Muscle of leg (tissue), 11 donors: ENCODE measurements around the gene NUDT14. TPM values are rescaled to one million over a fixed set of nuclear protein-coding genes. Genes with fewer than 3 reads are reported as not detected.

Source experiments
- DNase-seq: peaks from one replicate; pipeline ENCODE4 v3.0.0; 2013
- H3K27ac ChIP-seq: one replicate; pipeline ENCODE4 v1.5.1; 2013; ENCODE audit warnings: mild to moderate bottlenecking, low read length, control low read depth
- H3K27me3 ChIP-seq: one replicate; pipeline ENCODE4 v1.6.1; 2013; ENCODE audit warnings: low read length; ENCODE audit not compliant: control insufficient read depth, insufficient read depth
- H3K36me3 ChIP-seq: one replicate; pipeline ENCODE4 v1.6.1; 2013; ENCODE audit warnings: low read length; ENCODE audit not compliant: control insufficient read depth, insufficient read depth
- H3K4me1 ChIP-seq: one replicate; pipeline ENCODE4 v1.6.1; 2013; ENCODE audit warnings: low read length; ENCODE audit not compliant: control insufficient read depth, insufficient read depth
- H3K4me3 ChIP-seq: one replicate; pipeline ENCODE4 v1.5.1; 2013; ENCODE audit warnings: low read length, control low read depth
- H3K9me3 ChIP-seq: replicated peaks from 2 replicates; pipeline ENCODE4 v1.6.1; 2013; ENCODE audit warnings: low read depth, low read length; ENCODE audit not compliant: control insufficient read depth
- WGBS: methylation state at CpG from one replicate; pipeline ENCODE4 v1.1.5; 2013; ENCODE audit warnings: missing lambda C conversion rate; ENCODE audit not compliant: insufficient coverage; 5-methylcytosine and 5-hydroxymethylcytosine counted together
- polyA plus RNA-seq, 8 donors: library from polyadenylated mRNA; unstranded; fragments of 120-200 nt; gene quantifications; one replicate each; pipeline versions ENCODE4 v1.2.1 to v1.2.3, GENCODE V29; 2013; ENCODE audit warnings: inconsistent platforms in 1 of 8, low replicate concordance in 1 of 8; ENCODE audit not compliant: insufficient read length in 8 of 8, insufficient read depth in 1 of 8
- total RNA-seq: library from RNA; stranded (reverse); fragments of 120-200 nt; gene quantifications from one replicate; pipeline ENCODE4 v1.2.4, GENCODE V29; 2013

NUDT14 gene
- total and polyA plus RNA-seq, 9 donors, result 10.5 to 22.8 (median 16.1) TPM

DNA sequence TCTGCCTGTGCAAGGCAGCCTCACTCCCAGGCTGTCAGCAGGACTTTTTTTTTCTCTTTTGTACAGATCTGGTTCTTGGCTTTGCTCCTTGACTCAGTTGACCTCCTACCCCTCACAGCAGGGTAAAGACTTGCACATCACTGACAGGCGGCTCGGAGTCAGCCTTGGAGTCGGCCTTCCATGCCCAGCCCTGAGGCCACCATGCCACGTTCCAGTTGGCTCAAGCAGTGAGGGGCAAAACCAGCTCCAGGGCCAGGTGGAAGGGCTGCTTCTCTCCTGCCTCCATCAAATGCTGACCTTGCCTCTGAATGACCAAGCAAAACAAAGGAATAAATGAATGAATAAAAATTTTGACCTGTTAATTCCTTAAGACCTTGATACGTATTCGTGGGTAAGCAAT, 40.1 kb downstream of the NUDT14 start:
- no peak overlapping the region for H3K27ac ChIP-seq
- no peak overlapping the region for H3K4me3 ChIP-seq
- H3K4me1 ChIP-seq, result no peaks in the 10 kb centered on the region
- no peak for DNase-seq
- WGBS, result 85% methylated on average over 4 of the region's 6 CpGs
- H3K36me3 ChIP-seq, result peaks cover 32% of the 10 kb centered on the region
- H3K9me3 ChIP-seq, result peaks cover 15% of the 10 kb centered on the region
- H3K27me3 ChIP-seq, result no peaks in the 10 kb centered on the region

DNA sequence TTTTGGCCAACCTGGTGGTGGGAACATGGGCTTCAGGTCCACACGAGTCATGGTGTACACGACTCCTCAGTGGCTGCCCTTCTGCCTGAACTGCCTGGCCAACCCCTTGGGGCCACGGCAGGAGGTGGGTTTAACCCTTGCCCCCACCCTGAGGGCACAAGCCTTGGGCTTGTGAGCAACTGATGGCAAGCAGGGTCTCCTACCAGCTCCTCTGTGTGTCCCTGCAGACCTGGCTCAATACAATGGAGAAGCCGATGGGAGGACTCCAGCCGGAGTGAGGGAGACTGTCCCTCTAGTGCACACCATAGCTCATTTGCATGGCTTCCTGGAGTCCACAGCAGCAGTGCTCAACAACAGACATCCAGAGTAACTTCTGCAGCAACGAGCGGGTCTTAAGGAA, 40.5 kb downstream of the NUDT14 start:
- no peak for DNase-seq
- Histone ChIP-seq H3K36me3 (peaks cover 30% of the 10 kb centered on the region), H3K27ac (no peak overlapping the region), H3K9me3 (peaks cover 15% of the 10 kb centered on the region), H3K4me3 (no peak overlapping the region), H3K27me3 (no peaks in the 10 kb centered on the region), H3K4me1 (no peaks in the 10 kb centered on the region)
- 89% methylated on average over 6 of the region's 7 CpGs for WGBS

DNA sequence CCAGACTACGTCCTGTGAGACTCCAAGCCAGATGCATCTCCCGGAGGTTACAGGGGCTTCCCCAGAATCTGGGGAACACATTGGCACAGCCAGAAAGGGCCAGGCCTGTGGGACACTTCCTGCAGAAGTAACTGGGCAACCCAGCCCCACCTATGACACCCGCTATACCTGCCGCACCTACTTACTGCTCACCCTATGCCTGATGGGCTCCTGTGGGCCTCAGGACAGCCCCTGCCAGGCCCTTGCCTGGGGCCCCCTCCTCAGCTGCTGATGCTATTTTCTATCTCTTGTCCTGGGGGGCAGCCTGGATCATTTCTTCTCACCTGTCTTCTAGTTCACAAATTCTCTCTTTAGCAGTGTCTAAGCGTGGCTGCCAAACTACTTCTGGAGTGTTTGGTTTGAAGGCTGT, 41.3 kb downstream of the NUDT14 start:
- no peak for DNase-seq
- no peaks in the 10 kb centered on the region for H3K4me1 ChIP-seq
- WGBS, result 100% methylated on average over 4 of the region's 5 CpGs
- H3K9me3 ChIP-seq, result peaks cover 15% of the 10 kb centered on the region
- H3K27me3 ChIP-seq, result no peaks in the 10 kb centered on the region
- H3K36me3 ChIP-seq, result peaks cover 26% of the 10 kb centered on the region
- no peak overlapping the region for H3K27ac ChIP-seq
- no peak overlapping the region for H3K4me3 ChIP-seq

DNA sequence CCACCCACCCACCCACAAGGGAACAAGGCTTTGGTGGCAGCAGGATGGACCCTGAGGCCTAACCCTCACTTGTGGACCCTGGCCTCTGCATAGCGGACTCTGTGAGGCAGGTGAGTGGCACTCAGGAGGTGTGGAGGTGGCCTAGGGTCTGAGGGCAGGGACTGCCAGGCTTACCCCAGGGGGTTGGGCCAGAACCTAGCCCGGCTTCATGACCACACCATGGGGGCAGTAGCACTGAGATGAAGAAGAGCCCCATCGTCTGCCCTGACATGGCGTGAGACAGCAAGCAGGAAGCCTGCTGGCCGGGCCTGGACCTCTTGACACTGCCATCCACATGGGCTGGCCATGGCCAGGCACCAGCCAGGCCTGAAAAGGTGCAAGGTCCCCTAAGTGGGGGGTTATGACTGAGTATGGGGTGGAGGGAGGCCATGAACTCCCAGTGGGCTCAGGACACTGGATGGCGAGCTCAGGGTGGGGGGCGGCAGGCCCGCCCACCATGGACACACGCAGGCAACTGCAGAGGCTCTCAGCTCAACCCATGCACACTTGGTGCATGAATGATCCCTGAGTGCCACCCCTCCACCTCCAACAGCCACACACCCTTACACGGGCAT, 41.8 kb downstream of the NUDT14 start:
- peaks cover 15% of the 10 kb centered on the region for H3K9me3 ChIP-seq
- H3K36me3 ChIP-seq, result peaks cover 26% of the 10 kb centered on the region
- H3K4me1 ChIP-seq, result no peaks in the 10 kb centered on the region
- DNase-seq, result no peak
- H3K4me3 ChIP-seq, result no peak overlapping the region
- H3K27ac ChIP-seq, result no peak overlapping the region
- WGBS, result 73% methylated on average over 8 of the region's 10 CpGs
- H3K27me3 ChIP-seq, result peaks cover 2% of the 10 kb centered on the region

DNA sequence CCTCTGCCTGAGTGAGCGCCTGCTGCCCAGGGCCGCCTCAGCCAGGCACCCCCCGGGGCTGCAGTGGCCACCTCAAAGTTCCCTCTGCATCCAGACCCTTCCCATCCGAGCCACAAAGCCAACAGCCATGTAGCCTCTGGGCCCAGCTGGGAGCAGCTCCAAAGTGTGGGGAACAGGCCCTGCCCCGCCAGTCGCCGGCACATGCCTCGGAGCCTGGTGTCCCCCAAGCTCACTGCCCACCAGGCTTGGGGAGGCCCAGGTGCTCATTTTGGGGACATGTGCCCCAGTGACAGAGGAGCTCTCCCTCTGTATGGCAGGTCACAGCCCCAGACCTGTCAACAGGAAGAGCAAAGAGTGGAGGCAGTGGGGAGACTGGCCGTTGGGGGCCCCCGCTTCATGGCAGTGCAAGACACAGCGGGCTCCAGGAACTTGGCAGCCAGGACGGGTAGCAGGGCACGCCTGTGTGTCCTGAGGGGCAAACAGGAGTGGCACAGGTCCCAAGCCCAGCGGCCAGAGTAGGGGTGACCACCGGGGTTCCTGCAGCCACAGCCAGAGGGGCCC, 42.5 kb downstream of the NUDT14 start:
- peaks cover 26% of the 10 kb centered on the region for H3K36me3 ChIP-seq
- H3K4me3 ChIP-seq, result no peak overlapping the region
- H3K4me1 ChIP-seq, result no peaks in the 10 kb centered on the region
- H3K9me3 ChIP-seq, result peaks cover 15% of the 10 kb centered on the region
- 90% methylated on average over 11 of the region's 15 CpGs for WGBS
- H3K27ac ChIP-seq, result no peak overlapping the region
- DNase-seq, result no peak
- peaks cover 2% of the 10 kb centered on the region for H3K27me3 ChIP-seq

DNA sequence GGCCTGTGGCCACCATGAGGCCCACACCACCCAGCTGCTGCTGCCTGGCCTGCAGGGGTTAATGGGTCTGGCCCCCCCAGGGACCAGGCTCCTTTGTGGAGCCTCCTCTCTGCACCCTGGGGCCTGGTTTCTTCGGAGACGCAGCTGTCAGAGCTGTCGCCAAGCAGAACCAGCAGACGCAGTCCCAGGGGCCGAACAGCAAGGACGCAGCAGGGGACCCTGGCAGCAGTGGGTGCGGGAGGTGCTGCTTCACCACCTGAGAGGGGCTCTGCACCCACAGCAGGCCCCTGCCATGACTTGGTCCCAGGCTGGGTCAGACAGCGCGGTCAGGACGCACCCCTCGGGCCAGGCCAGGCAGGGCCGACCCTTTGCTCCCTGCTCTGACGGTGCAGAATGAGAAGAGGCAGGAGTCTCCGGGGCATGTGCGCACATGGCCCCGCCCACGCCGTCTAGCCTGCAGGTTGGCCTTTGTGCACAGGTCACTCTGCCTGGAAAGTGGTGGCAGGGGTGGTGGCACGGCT, 43.0 kb downstream of the NUDT14 start:
- Histone ChIP-seq H3K36me3 (peaks cover 24% of the 10 kb centered on the region), H3K4me1 (no peaks in the 10 kb centered on the region), H3K4me3 (no peak overlapping the region), H3K27me3 (peaks cover 2% of the 10 kb centered on the region), H3K27ac (no peak overlapping the region), H3K9me3 (peaks cover 15% of the 10 kb centered on the region)
- DNase-seq, result no peak
- WGBS, result 81% methylated on average over 14 of the region's 19 CpGs

DNA sequence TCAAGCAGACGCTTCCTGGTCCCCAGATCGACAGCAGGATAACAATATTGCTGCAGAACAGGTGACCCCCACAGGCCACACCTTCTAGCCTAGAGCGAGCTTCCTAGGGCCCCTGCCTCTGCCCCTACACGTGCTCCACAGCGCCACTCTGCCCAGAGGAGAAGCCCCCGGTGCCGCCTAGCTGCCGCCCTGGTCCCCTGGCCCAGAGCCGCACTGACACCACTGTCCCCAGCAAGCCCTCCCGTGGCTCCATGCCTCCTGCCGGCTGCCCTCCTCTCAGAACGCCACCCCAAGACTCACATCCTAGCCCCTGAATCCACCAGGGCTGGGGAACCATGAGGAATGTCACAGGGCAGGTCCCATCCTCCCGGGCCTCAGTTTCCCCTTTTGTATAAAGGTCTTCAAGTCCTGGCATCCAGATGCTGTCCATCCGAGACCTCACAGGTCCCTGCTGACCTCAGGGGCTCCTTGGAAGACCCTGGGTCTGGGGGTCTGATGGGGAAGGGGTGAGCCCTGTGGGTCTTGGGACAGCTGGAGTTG, 43.6 kb downstream of the NUDT14 start:
- DNase-seq, result no peak
- no peak overlapping the region for H3K27ac ChIP-seq
- peaks cover 15% of the 10 kb centered on the region for H3K9me3 ChIP-seq
- H3K4me3 ChIP-seq, result no peak overlapping the region
- H3K27me3 ChIP-seq, result peaks cover 2% of the 10 kb centered on the region
- peaks cover 21% of the 10 kb centered on the region for H3K36me3 ChIP-seq
- WGBS, result 74% methylated on average over 13 of the region's 14 CpGs
- H3K4me1 ChIP-seq, result no peaks in the 10 kb centered on the region

DNA sequence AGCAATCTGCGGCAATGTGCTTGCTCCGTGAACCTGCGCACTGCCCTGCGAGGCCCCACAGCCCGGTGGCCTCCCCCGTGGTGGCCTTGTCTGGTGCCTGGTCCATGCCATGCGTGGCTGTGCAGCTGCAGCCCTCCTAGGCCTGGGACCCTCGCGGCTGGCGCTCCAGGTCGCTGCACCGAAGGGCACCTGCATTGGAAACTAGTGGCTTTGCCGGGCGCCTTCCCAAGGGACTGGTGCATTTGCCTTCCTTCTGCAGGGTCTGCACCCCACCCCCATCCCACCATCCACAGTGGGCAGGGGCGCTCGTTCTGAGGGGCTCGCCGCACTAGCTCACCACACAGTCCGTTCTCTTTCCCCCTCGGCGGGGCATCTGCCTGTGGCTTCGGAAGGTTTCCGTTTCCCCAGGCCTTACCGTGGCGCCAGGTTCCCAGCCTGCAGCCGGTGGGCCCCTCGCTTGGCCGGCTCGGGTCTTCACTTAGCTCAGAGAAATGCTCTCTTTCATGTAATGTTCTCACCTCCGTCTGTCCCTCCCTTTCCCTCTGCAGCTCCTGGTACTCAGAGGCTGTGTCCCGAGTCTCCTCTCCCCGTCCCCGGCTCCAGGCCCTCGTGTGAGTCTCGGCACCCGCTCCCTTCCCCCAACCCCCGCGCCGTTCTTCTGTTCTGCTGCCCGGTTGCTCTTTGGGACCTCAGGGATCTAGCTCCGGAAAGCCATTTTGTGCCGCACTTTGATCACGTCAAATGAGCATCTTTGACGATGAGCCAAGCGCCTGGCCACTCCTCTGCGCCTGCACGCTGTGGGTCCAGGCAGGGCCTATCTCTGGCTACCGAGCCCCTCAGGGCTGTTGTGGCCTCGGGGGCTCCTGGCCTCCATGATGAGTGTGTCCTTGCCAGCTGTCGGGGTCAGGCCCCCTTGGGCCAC, 44.5 kb downstream of the NUDT14 start:
- no peak overlapping the region for H3K4me3 ChIP-seq
- DNase-seq, result no peak
- peaks cover 15% of the 10 kb centered on the region for H3K9me3 ChIP-seq
- H3K27ac ChIP-seq, result no peak overlapping the region
- no peaks in the 10 kb centered on the region for H3K4me1 ChIP-seq
- peaks cover 12% of the 10 kb centered on the region for H3K36me3 ChIP-seq
- peaks cover 2% of the 10 kb centered on the region for H3K27me3 ChIP-seq
- WGBS, result 66% methylated on average over 50 of the region's 50 CpGs

DNA sequence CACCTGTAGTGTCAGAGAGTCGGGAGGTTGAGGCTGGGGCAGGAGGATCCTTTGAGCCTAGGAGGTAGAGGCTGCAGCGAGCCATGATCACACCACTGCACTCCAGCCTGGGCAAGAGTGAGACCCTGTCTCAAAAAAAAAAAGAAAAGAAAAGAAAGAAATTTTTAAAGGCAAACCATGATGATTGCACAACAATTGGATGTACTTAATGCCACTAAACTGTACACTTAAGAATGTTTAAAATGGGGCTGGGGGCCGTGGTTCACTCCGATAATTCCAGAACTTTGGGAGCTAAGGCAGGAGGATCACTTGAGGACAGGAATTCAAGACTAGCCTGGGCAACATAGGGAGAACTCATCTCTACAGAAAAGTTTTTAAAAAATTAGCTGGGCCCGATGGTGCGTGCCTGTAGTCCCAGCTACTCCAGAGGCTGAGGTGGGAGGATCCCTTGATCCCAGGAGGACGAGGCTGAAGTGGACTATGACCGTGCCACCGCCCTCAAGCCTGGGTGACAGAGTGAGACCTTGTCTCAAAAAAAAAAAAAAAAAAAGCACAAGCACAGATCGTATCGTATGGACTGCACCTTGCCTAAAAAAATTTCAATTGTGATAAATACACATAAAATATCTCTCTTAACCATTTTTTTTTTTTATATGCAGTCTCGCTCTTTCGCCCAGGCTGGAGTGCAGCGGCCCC, 45.3 kb downstream of the NUDT14 start:
- peaks cover 7% of the 10 kb centered on the region for H3K36me3 ChIP-seq
- WGBS, result 95% methylated on average over 7 of the region's 14 CpGs
- H3K27ac ChIP-seq, result no peak overlapping the region
- H3K4me3 ChIP-seq, result no peak overlapping the region
- H3K9me3 ChIP-seq, result peaks cover 15% of the 10 kb centered on the region
- H3K27me3 ChIP-seq, result peaks cover 2% of the 10 kb centered on the region
- no peak for DNase-seq
- no peaks in the 10 kb centered on the region for H3K4me1 ChIP-seq
